BJ (cell line): Measurements from ENCODE around the gene ATAD1. TPM values are rescaled to one million over a fixed set of nuclear protein-coding genes. Genes with fewer than 3 reads are reported as not detected.
"Not testable (repeated sequence)": the region's sequence is repeated elsewhere in the genome, so short reads cannot be mapped to it uniquely, and the experiment has no call there.

Source experiments
- CTCF ChIA-PET: fragments of 350-600 bp; formaldehyde crosslinking; extraction: SDS; loops from one replicate; lab custom pipeline; 2021; ENCODE audit warnings: antibody characterized with exemption, inconsistent platforms; lab: Yijun Ruan, JAX
- POLR2A ChIA-PET: fragments of 300-600 bp; sonication (Branson Sonifier 250); formaldehyde crosslinking; extraction: SDS; loops from one replicate; lab custom pipeline; 2021; ENCODE audit warnings: antibody characterized with exemption; lab: Charles Lee
- DNase-seq: peaks from one replicate; pipeline ENCODE4 v3.0.0-alpha.2; 2011; ENCODE audit warnings: low read depth
- H3K27me3 ChIP-seq: 2 replicates; pipeline ENCODE4 v1.6.0; 2011; ENCODE audit warnings: low read length; ENCODE audit not compliant: control insufficient read depth, insufficient read depth
- H3K36me3 ChIP-seq: 2 replicates; pipeline ENCODE4 v1.5.1; 2011; ENCODE audit warnings: low read length; ENCODE audit not compliant: control insufficient read depth, insufficient read depth
- H3K4me3 ChIP-seq: 2 replicates; pipeline ENCODE4 v1.5.1; 2011; ENCODE audit warnings: low read depth, mild to moderate bottlenecking, control low read depth, low read length
- polyA plus RNA-seq: library from polyadenylated mRNA; depleted of rRNA; stranded (reverse); fragments of >200 nt; gene quantifications from 2 replicates; pipeline ENCODE4 v1.2.3, GENCODE V29; 2011
- TF ChIP-seq, protein P1 (sequence below): IDR thresholded peaks from 2 replicates; pipeline ENCODE4 v1.5.1; 2011; ENCODE audit warnings: low read depth, mild to moderate bottlenecking, control low read depth, inconsistent platforms, low read length, moderate library complexity; ENCODE audit not compliant: insufficient read depth

The ATAD1 gene
- polyA plus RNA-seq, 1 experiment = 13.7 TPM

DNA sequence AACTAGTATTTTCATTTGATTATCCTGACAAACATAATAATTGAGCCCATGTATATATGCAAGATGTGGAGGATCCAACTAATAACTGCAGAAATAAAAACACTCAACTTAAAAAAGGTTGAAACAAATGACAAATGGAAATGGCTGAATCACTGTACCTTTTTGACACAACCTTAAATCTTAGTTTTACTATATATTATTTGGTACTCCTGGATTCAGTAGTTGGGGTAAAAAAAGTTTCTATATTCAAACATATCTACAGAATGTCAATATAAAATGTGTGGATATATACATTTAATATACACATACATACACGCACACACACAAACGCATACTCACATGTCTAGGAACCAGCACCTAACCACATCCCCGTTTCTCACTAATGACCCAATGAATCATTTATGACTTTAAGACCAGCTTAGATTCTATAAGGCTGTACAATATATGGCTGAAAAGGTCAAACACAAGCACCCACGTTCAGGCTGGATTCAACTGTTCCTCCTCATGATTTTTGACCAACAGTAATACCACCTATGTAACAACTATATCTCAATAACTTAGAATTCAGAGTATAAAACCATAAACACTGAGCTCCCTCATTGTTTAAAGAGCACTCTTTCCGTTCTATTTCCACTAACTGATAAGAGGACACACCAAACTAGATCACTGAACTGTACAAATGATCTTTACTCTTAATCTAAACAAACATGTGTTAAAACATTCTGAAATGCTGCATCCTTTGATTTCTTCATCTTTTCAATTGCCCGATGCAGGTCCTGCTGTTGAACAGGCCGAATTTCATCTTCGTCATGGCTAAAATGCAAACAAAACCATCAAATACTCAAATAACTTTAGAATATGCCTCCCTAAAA is 63.8 kb downstream of the ATAD1 start:
- TF ChIP-seq, protein P1, sequence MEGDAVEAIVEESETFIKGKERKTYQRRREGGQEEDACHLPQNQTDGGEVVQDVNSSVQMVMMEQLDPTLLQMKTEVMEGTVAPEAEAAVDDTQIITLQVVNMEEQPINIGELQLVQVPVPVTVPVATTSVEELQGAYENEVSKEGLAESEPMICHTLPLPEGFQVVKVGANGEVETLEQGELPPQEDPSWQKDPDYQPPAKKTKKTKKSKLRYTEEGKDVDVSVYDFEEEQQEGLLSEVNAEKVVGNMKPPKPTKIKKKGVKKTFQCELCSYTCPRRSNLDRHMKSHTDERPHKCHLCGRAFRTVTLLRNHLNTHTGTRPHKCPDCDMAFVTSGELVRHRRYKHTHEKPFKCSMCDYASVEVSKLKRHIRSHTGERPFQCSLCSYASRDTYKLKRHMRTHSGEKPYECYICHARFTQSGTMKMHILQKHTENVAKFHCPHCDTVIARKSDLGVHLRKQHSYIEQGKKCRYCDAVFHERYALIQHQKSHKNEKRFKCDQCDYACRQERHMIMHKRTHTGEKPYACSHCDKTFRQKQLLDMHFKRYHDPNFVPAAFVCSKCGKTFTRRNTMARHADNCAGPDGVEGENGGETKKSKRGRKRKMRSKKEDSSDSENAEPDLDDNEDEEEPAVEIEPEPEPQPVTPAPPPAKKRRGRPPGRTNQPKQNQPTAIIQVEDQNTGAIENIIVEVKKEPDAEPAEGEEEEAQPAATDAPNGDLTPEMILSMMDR = no peak
- POLR2A ChIA-PET = no interaction called here
- Histone ChIP-seq H3K4me3 (no peak overlapping the region), H3K36me3 (no peaks in the 10 kb centered on the region), H3K27me3 (no peaks in the 10 kb centered on the region)
- CTCF ChIA-PET = no interaction called here
- no peak for DNase-seq

- 0 out of 2 replicates have a peak, but pooled peaks cover 2% of the 10 kb centered on the region for H3K36me3 ChIP-seq
- no peaks in the 10 kb centered on the region for H3K27me3 ChIP-seq
- ChIA-PET POLR2A (no interaction called here), CTCF (no interaction called here)
- TF ChIP-seq, protein P1 = no peak
- DNase-seq = peak; percentile 37
- H3K4me3 ChIP-seq = no peak overlapping the region
Measured at GRCh38 chr10:87752566-87752965, 65.5 kb downstream of the ATAD1 start.

DNA sequence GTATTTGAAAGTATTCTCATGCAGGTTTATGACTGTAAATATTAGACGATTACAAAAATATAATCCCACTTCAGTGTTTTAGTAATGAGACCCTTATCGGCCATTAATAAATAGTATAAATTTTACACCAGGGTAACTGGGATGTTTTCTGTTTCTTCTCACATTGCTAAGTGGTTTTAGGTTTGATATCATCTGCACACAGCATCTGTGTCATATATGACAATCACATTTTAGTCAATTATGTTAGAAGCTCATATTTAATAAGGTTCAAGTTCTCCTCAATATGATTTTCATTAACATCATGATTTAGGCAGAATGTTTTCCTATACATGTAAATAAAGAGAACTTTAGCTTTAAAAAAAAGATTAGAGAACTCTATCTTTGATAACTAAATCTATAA is 66.8 kb downstream of the ATAD1 start:
- CTCF ChIA-PET = interaction anchor here (0.8 kb wide), 1 partner anchor 94 kb away, joined by 3 read pairs; no protein-coding TSS in a partner anchor
- TF ChIP-seq, protein P1 = no peak
- DNase-seq = no peak
- POLR2A ChIA-PET = no interaction called here
- H3K27me3 ChIP-seq = no peaks in the 10 kb centered on the region
- no peak overlapping the region for H3K4me3 ChIP-seq
- 0 out of 2 replicates have a peak, but pooled peaks cover 2% of the 10 kb centered on the region for H3K36me3 ChIP-seq

DNA sequence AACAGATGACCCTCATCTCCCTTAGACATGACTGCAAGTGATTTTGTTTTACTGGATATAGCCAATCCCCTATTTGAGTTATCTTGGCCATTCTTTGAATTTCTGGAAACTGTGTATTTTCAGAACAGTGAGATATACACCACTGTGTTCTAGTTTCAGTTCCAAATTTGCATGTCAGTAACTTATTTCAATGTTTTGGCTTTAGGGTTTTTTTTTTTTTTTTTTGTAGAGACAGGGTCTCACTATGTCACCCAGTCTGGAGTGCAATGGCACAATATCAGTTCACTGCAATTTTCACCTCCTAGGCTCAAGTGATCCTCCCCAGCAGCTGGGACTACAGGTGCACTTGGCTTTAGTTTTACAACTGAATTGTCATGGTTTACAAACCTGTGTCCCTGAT is 67.2 kb downstream of the ATAD1 start:
- H3K27me3 ChIP-seq = no peaks in the 10 kb centered on the region
- ChIA-PET POLR2A (interaction anchor here (0.6 kb wide), 1 partner anchor 1500 kb away, joined by 5 read pairs; no protein-coding TSS in a partner anchor), CTCF (interaction anchor here (0.8 to 1.1 kb wide), 3 partner anchors 22 to 94 kb away, joined by 3 to 5 read pairs (median 3); no protein-coding TSS in a partner anchor)
- DNase-seq = no peak
- TF ChIP-seq, protein P1 = no peak
- 0 out of 2 replicates have a peak, but pooled peaks cover 2% of the 10 kb centered on the region for H3K36me3 ChIP-seq
- H3K4me3 ChIP-seq = no peak overlapping the region

- peak; percentile 81 for DNase-seq
- TF ChIP-seq, protein P1 = no peak
- ChIA-PET POLR2A (interaction anchor here (0.6 kb wide), 1 partner anchor 1501 kb away, joined by 5 read pairs; no protein-coding TSS in a partner anchor), CTCF (interaction anchor here (0.8 to 1.1 kb wide), 5 partner anchors 15 to 89 kb away, joined by 3 to 5 read pairs (median 4); no protein-coding TSS in a partner anchor)
- 0 out of 2 replicates have a peak, but pooled peaks cover 2% of the 10 kb centered on the region for H3K36me3 ChIP-seq
- no peaks in the 10 kb centered on the region for H3K27me3 ChIP-seq
- H3K4me3 ChIP-seq = no peak overlapping the region
Measured at GRCh38 chr10:87750001-87750671, 67.9 kb downstream of the ATAD1 start.

- CTCF ChIA-PET, H3K27me3 ChIP-seq, H3K4me3 ChIP-seq, DNase-seq, H3K36me3 ChIP-seq, POLR2A ChIA-PET: not testable (repeated sequence)
Measured at GRCh38 chr10:87748244-87748643, 69.8 kb downstream of the ATAD1 start.
